GM18870 (cell line): ENCODE measurements around the gene BARD1.
"Not testable (repeated sequence)": the region's sequence is repeated elsewhere in the genome, so short reads cannot be mapped to it uniquely, and the experiment has no call there.

ENCODE experiments used
- ATAC-seq: cut with Tn5 transposase; IDR thresholded peaks from one replicate; pipeline ENCODE4 v1.9.1; 2021; ENCODE audit warnings: moderate library complexity; ENCODE audit not compliant: unreplicated experiment

The BARD1 gene

DNA sequence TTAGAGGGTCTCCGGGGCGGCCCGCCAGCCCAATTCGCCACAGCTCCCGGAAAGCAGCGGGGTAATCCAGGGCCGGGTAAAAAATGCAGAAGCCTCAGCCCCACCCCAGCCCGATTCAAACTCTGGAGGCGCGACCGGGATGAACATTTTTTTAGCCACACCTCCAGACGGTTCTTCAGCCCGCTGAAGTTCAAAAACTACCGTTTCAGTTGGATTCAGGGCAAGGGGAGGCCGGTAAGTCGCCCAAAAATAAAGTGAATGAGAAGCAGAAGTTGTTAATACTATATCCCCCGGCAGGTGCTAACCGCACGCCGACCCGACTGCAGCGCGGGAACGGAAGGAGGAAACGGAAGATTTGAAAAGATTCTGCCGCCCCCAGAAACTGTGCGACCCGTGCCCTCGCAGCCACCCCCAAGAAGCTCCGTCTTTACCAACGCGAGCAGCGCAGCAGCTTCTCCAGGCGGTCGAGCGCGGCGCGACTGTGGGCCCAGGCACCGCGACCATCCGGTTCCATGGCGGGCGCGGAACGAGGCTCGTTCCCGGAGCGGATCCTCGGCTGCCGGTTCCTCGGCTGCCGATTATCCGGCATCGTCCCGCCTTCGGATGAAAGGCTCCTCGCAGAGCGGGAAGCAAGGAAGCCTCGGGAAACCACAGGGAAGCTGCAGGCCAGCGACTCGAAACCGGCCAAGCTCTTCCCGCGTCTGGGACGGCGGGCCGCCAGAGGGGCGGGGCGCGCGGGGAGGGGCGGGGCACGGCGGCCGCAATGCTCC, at the start of gene BARD1:
BARD1 (minus strand) TSS at position 703 of the 770 bp plus-strand sequence; CDS start at position 589, 114 bp downstream.
- ATAC-seq = peak; percentile 34

GRCh38 chr2:214856137-214856536, 46.7 kb upstream of the BARD1 start:
- no peak for ATAC-seq

DNA sequence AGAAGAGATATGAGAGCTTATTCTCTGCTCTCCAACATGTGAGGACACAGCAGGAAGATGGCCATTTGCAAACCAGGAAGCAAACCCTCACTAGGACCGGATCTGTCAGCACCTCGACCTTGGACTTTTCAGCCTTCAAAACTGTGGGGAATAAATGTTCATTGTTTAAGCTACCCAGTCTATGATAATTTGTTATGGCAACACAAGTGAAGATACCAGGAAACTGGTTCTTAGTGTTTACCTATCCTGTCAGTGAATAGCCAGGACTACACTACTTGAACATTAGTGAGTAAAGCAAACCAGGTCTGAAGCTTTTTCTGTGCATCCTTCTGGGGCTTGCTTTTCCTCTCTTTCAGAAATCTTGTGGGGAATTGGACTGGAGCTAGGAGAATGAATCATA, 44.4 kb upstream of the BARD1 start:
- ATAC-seq = no peak

- no peak for ATAC-seq
Measured at GRCh38 chr2:214843823-214844222, 34.3 kb upstream of the BARD1 start.

DNA sequence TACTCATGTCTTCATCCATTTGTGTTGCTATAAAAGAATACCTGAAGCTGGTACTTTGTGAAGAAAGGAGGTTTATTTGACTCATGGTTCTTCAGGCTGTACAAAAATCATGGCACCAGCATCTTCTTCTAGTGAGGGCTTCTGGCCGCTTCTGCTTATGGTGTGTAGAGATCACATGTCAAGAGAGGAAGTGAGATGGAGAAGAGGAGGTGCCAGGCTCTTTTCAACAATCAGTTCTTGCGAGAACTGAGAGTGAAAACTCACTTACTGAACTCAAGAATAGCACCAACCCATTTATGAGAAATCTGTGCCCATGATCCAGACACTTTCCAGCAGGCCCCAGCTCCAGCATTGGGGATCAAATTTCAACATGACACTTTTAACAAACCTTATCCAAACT, 30.0 kb upstream of the BARD1 start:
- peak; percentile 93 for ATAC-seq

- ATAC-seq = no peak
Measured at GRCh38 chr2:214837466-214837865, 28.0 kb upstream of the BARD1 start.

DNA sequence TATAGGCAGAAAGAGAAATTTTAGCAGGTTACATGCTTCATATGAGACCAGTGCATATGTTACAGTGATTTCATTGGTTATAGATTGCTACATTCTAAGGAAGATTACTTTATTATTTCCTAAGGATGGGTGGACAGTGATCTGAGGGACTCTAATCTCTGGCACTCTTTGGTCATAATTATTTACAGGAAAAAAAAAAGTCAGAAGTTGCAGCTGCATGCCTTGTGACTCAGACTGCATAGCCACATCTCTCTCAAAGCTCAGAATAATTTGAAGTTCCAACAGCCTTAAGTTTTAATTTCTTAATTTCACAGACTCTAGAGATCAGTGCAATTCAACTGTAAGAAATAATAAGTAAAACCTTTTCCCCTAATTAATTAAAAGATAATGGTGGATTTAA, 27.1 kb upstream of the BARD1 start:
- ATAC-seq = no peak

GRCh38 chr2:214830794-214831346, 21.4 kb upstream of the BARD1 start:
- no peak for ATAC-seq

GRCh38 chr2:214816008-214816533, 6.6 kb upstream of the BARD1 start:
- ATAC-seq = no peak

- no peak for ATAC-seq
Measured at GRCh38 chr2:214810671-214811070, 1.2 kb upstream of the BARD1 start.

DNA sequence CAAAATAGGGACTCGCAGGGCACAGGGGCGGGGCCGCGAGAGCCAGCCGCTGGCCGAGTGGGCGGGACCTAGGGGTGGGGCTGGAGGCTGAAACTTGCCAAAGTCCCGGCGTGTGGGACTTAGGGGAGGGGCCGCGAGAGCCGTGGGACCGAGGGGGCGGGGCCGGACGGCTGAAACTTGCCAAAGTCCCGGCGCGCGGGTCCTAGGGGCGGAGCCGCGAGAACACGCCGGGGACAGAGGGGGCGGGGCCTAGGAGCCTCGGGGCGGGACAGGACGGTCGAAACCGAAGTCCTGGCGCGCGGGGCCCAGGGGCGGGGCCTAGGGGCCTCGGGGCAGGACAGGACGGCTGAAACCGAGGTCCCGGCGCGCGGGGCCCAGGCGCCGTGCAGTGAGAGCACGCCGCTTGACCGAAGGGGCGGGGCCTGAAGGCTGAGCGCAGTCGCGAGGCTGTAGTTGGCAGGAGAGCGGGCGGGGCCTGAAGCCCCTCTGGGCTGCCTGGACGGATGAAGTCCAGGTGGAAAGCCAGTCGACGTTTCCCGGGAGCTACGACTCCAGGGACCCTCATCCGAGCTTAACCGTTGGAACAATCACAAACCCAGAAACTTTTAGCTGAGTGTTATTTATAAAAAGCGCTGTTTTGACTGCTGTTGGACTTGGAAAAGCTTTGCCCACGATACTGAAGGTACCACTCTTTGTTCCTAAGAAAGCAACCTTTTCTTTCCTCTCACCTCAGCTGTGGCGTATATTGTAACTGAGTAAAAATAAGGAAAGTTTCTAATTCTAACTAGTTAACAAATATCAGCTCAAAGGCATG, 475 bp upstream of the BARD1 start:
- ATAC-seq = peak; percentile 75

DNA sequence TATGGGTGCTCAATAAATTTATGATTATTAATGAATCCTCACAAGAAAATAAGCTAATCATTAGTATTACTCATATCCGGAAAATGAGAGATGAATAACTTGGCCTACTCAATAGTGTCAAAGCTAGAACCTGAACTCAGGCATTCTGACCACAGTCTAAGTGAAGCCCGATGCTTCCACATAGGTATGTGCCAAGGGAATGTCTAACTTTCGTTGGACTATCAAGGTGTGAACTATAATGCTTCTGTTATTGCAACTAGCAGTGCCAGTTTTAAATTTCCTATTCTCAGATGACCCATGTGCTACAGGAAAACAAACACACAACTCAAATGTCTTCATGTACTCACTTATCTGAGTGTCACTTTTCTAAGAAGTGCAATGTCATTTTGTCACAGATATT, 1.8 kb downstream of the BARD1 start:
- peak; percentile 17 for ATAC-seq

DNA sequence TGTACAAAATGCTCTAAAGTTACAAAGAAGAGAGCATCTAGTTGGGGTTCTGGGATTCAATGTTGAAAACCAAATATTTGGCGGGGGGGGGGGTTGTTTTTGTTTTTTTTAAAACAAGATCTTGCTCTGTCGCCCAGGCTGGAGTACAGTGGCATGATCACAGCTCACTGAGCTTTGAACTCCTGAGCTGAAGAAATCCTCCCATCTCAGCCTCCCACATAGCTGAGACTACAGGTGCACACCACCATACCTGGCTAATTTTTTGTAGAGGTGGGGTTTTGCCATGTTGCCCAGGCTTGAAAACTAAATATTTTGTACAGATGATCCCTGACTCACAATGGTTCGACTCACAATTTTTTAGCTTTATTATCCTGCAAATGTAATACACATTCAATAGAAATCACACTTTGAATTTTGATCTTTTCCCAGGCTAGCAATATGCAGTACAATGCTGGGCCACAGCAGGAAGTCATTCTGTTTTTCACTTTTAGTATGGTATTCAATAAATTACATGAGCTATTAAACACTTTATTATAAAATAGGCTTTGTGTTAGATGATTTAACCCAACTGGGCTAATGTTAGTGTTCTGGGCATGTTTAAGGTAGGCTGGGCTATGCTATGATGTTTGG, 7.6 kb downstream of the BARD1 start:
- ATAC-seq = no peak

DNA sequence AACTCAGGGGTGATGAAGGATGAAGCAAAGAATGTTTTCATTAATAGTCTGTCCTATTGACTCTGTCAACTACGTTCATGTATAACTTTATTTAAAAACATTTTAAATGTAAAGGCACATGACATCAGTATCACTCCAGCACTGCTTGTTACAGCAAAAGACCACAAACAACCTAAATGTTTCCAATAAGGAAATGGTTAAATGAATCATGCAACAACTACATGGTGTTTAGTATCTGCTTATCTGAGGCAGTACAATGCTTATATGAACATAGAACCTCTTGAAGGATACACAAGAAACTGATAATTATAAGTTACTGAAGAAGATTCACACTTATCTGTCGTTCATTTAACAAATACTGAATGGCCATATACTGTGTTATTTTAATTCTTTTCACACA, 8.4 kb downstream of the BARD1 start:
- ATAC-seq = no peak

GRCh38 chr2:214800180-214800579, 9.3 kb downstream of the BARD1 start:
- ATAC-seq = no peak

GRCh38 chr2:214796911-214797310, 12.6 kb downstream of the BARD1 start:
- ATAC-seq = no peak

- ATAC-seq = not testable (repeated sequence)
Measured at GRCh38 chr2:214783181-214783580, 26.3 kb downstream of the BARD1 start.

DNA sequence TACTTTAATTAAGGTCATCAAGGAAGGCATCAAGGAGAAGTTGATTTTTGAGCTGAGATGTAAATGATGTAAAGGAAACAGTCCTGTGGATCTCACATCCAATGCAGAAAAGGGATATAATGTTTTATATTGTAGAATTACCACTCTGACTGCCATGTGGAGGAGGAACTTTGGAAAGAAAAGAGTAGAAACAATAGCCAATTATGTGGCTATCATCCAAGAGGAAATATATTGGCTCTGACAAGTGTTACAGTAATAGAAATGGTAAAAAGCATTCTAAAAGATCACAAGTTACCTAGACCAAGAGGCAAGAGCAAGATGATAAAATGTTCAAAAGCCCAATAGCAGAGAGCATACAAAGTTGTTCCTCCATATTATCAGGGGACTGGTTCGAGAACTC, 26.8 kb downstream of the BARD1 start:
- no peak for ATAC-seq

GRCh38 chr2:214781226-214781625, 28.3 kb downstream of the BARD1 start:
- ATAC-seq = no peak

- ATAC-seq = no peak
Measured at GRCh38 chr2:214775971-214776370, 33.5 kb downstream of the BARD1 start.

DNA sequence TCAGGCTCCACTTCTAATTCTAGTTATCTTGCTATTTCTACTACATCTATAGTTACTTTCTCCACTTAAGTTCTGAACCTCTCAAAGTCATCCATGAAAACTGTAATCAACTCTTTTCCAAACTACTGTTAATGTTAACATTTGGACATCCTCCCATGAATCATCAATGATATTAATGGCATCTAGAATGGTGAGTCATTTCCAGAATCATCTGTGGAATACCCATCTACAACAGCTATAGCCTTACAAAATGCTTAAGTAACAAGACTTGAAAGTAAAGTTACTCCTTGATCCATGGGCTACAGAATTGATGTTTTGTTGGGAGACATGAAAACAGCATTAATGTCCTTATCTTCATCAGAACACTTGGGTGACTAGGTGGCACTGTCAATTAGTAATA, 35.4 kb downstream of the BARD1 start:
- ATAC-seq = no peak
